Lung (tissue), 12 donors: Measurements from ENCODE around the gene TGFBR1. TPM values are rescaled to one million over a fixed set of nuclear protein-coding genes. Genes with fewer than 3 reads are reported as not detected.

Experiments
- ATAC-seq: fragments of 200-7000 bp; cut with Tn5 transposase; one replicate; pipeline ENCODE4 v1.9.1; 2020; ENCODE audit warnings: moderate number of reproducible peaks; ENCODE audit not compliant: insufficient read depth, low FRiP score
- DNase-seq, 3 donors: peaks; one replicate each; pipeline ENCODE4 v3.0.0-alpha.2; 2013 to 2017
- H3K27ac ChIP-seq, 2 donors: one replicate each; pipeline ENCODE4 v1.5.1; 2013; ENCODE audit warnings: mild to moderate bottlenecking in 2 of 2, moderate library complexity in 2 of 2, control low read depth in 1 of 2, inconsistent platforms in 1 of 2, low read depth in 1 of 2, low read length in 1 of 2
- H3K27me3 ChIP-seq, 3 donors: one replicate each; pipeline ENCODE4 v1.5.1; 2013; ENCODE audit warnings: low read length in 2 of 3; ENCODE audit not compliant: control insufficient read depth in 3 of 3, insufficient read depth in 3 of 3
- H3K36me3 ChIP-seq, 4 donors: one replicate each; pipeline ENCODE4 v1.5.1; 2013; ENCODE audit warnings: low read length in 4 of 4, mild to moderate bottlenecking in 1 of 4, moderate library complexity in 1 of 4; ENCODE audit not compliant: control insufficient read depth in 4 of 4, insufficient read depth in 4 of 4
- H3K4me1 ChIP-seq, 5 donors: one replicate each; pipeline ENCODE4 v1.5.1; 2013; ENCODE audit warnings: low read length in 5 of 5, mild to moderate bottlenecking in 2 of 5, moderate library complexity in 1 of 5; ENCODE audit not compliant: control insufficient read depth in 5 of 5, insufficient read depth in 5 of 5
- H3K4me3 ChIP-seq: one replicate; pipeline ENCODE4 v1.5.1; 2013; ENCODE audit warnings: mild to moderate bottlenecking, control low read depth, moderate library complexity
- H3K9ac ChIP-seq, 2 donors: one replicate each; pipeline ENCODE4 v1.5.1; 2013; ENCODE audit warnings: low read length in 2 of 2, control low read depth in 1 of 2; ENCODE audit not compliant: insufficient read depth in 1 of 2
- H3K9me3 ChIP-seq, 4 donors: one replicate each; pipeline ENCODE4 v1.5.1; 2013; ENCODE audit warnings: low read length in 3 of 4, mild to moderate bottlenecking in 1 of 4, moderate library complexity in 1 of 4; ENCODE audit not compliant: control insufficient read depth in 4 of 4, insufficient read depth in 3 of 4
- CTCF ChIP-seq: IDR thresholded peaks from 2 replicates; pipeline ENCODE4 v1.5.1; 2012; ENCODE audit warnings: mild to moderate bottlenecking; ENCODE audit errors: control extremely low read depth, extremely low read depth
- WGBS, 2 donors: extraction: QIAGEN DNeasy Blood & Tissue Kit; methylation state at CpG; one replicate each; pipeline ENCODE4 v1.1.7; 2013; 5-methylcytosine and 5-hydroxymethylcytosine counted together
- polyA plus RNA-seq, 2 donors: library from polyadenylated mRNA; stranded (reverse); fragments of 200-250 nt; gene quantifications; one replicate each; pipeline ENCODE4 v1.2.1, GENCODE V29; 2013
- total RNA-seq, 2 donors: library from RNA; depleted of rRNA in 1 of 2; stranded (reverse); fragments of >200 nt in 1 of 2; gene quantifications; one replicate each; pipeline ENCODE4 v1.2.1, GENCODE V29; 2014 to 2021
- donor health status: control.
- donor health status: control.
- donor health status: Bipolar disorder and iron deficiency.
- donor health status: healthy.
- donor health status: DM: yes; HTN: yes; CAD: no.

Gene TGFBR1
- total and polyA plus RNA-seq, 4 donors, result 14.2 to 73.2 (median 28.9) TPM

DNA sequence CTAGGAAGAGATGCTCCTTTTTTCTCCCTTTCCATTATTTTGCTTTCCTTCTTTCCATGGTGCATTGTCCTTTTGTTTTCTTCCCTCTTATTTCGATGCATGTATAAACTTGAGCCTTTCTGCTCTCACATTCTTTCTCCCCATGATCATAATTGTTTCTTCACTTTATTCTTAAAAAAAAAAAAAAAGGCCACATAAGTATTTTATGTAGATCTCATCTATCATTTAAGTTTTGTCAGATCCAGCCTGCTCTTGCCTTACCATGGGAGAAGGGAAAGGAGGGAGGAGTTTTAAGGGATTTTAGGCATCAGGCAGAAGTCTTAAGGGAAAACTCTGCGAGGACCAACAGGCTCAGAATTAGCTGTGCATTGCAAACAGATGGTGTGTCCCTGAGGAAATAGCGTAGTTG, 11.1 kb downstream of the TGFBR1 start:
- peaks cover 0 to 30% (median 0%) of the 10 kb centered on the region in 5 donors for H3K4me1 ChIP-seq
- H3K27ac ChIP-seq, result no peak overlapping the region
- no peak for ATAC-seq
- no peak overlapping the region for H3K4me3 ChIP-seq
- no peaks in the 10 kb centered on the region for H3K9me3 ChIP-seq
- H3K27me3 ChIP-seq, result no peaks in the 10 kb centered on the region
- no peak overlapping the region for H3K9ac ChIP-seq
- 58 to 84% methylated on average over 3 of the region's 3 CpGs for WGBS, 2 donors
- no peaks in the 10 kb centered on the region for H3K36me3 ChIP-seq
- DNase-seq, result no peak
- no peak for TF ChIP-seq CTCF

GRCh38 chr9:99118782-99119466, 14.0 kb downstream of the TGFBR1 start:
- ATAC-seq, result no peak
- no peak overlapping the region for H3K4me3 ChIP-seq
- peaks cover 0 to 28% (median 0%) of the 10 kb centered on the region in 5 donors for H3K4me1 ChIP-seq
- no peak for DNase-seq
- WGBS, 2 donors, result 44 to 66% methylated on average over 7 of the region's 7 CpGs
- no peak overlapping the region for H3K9ac ChIP-seq
- H3K36me3 ChIP-seq, result no peaks in the 10 kb centered on the region
- H3K9me3 ChIP-seq, result no peaks in the 10 kb centered on the region
- no peaks in the 10 kb centered on the region for H3K27me3 ChIP-seq
- TF ChIP-seq CTCF, result no peak
- no peak overlapping the region for H3K27ac ChIP-seq

GRCh38 chr9:99119976-99120655, 15.2 kb downstream of the TGFBR1 start:
- Histone ChIP-seq H3K9ac (no peak overlapping the region), H3K27me3 (no peaks in the 10 kb centered on the region), H3K27ac (peak overlapping the region in 1 of 2 donors; percentile 21), H3K36me3 (no peaks in the 10 kb centered on the region), H3K4me1 (peaks cover 0 to 19% (median 0%) of the 10 kb centered on the region in 5 donors), H3K4me3 (no peak overlapping the region), H3K9me3 (no peaks in the 10 kb centered on the region)
- ATAC-seq (no peak), DNase-seq (no peak)
- no peak for TF ChIP-seq CTCF
